NCI-H2196 treated with DMSO at 0.1 percent for 48 hours (cell line): ENCODE data around the gene MSL3B.

ENCODE experiments used
- DNase-seq: peaks from one replicate; lab custom pipeline; 2025; ENCODE audit not compliant: unreplicated experiment; lab: John Stamatoyannopoulos, UW

Gene MSL3B

DNA sequence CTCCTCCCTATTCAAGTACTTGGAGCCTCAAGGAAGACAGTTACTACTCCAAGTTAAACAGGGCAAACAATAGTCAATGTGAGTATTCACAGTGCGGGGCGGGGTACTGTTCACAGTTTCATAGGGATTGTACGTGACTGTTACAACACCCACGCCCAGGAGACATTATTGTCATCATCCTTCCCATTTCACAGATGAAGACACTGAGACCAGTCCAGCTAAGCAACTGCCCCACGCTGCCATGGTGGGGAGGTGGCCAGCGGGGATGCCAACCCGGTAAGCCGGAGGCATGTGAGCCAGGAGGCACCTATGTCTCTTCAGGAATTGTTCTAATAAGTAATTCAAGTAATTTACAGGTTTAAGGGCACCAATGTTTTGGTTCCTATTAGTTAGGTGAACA, 14.8 kb downstream of the MSL3B start:
- DNase-seq, result no peak

GRCh38 chr2:233852056-233852455, 16.1 kb downstream of the MSL3B start:
- DNase-seq, result no peak

DNA sequence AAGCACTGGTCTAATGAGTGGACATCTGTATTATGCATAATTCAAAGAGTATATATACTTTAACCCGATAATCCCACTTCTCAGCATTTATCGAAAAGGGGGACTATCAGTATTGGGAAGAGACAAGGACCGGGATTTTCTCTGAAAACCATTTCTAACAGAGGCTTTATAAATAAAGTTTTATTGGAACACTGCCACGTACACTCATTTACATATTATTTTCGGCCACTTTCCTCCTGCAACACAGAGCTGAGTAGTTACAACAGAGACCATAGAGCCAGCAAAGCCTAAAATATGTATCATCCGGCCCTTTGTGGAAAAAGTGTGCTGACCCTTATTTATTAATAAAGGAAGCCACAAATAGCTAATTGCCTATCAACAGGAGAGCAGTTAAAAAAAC, 17.0 kb downstream of the MSL3B start:
- DNase-seq, result no peak

DNA sequence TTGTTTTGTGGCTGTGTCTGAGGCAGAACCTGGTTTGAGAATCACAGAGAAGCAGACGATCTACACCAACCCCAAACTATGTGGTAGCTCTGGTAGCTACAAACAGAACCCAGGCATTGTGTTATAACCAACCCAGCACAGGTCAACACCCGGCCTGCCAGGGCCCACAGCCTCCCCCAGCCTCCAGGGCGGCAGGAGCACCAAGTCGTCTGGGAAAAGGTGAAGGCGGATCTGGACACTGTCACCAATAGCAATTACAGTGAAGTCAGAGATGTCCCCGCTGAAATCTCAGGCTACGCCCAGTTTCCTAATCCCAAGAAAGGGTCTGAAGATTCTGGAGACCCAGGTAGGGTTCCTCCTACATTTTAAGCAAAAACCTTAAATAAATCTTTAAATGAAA, 17.4 kb downstream of the MSL3B start:
- no peak for DNase-seq

DNA sequence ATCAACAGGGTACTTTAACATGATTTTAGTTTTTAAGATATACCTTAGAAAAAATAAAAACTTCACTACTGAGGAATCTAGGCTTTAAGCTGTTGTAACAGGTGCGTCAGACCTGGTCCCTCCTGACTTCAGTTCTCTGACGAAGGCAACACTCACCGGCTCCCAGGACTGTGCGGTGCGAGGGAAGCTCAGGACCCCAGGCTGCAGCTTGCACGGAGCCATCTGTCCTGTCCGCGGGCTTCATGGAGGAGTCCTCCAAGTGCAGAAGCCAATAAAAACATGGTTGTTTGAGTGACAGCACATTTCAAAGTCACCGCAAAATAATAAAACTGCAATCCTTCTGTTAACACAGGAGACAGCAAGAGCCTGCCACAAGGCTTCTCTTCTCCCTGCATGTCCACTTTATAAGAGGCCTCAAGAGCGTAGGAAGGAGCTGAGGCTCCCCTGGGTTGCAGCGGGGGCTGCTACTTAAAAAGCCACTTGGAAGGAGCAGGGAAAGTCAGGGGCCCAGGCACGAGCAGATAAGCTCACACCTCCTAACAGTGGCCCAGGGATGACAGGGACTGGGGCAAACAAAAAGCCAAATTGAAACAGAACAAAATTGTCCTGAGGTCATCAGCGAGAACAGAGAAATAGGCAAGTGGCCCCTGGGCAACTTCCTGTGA, 18.4 kb downstream of the MSL3B start:
- DNase-seq, result no peak

DNA sequence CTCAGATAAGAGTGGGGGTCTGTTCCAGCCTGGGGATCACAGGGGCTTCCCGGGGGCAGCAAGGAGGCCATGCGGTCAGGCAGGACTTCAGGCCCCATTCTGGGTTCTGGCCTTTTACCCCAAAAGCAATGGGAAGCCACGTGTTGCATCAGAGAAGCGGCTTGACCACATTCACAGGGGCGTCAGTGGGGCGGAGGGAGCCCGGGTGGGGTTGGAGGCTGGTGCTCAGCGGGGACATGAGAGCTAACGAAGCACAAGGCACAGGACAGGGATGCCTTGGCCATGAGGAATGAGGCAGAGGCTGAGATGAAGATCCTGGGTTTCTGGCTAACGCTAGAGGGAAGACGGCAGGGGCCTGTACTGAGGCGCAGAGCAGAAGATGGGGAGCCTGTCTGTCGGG, 19.9 kb downstream of the MSL3B start:
- DNase-seq, result no peak

DNA sequence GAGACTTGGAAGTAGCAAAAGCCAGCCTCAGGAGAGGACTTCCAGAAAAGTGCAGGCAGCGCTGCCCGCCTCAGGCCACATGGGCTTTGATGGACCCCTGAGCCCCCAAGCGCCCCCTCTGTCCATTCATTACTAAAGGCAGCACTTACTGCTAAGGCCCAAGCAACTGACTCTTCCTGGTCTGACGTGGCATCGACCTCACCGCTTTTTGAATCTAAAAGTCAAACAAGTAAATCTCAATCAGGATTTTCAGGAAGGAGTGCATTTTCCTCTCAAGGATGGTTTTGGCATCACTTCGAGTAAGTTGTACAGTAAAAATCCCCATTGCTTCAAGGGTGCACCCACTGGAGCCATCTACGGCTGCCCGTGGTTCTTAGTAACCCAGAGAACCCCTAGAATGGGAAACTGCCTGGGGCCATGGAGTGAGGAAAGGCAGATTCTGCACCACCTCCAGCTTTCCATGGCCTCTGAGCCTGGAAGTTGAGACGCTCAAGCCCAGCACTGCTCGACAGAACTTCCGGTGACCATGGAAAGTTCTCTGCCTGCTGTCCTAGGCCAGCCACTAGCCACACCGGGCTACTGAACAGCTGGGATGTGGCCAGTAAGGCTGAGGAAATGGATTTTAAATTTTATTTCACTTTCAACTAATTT, 20.8 kb downstream of the MSL3B start:
- no peak for DNase-seq

DNA sequence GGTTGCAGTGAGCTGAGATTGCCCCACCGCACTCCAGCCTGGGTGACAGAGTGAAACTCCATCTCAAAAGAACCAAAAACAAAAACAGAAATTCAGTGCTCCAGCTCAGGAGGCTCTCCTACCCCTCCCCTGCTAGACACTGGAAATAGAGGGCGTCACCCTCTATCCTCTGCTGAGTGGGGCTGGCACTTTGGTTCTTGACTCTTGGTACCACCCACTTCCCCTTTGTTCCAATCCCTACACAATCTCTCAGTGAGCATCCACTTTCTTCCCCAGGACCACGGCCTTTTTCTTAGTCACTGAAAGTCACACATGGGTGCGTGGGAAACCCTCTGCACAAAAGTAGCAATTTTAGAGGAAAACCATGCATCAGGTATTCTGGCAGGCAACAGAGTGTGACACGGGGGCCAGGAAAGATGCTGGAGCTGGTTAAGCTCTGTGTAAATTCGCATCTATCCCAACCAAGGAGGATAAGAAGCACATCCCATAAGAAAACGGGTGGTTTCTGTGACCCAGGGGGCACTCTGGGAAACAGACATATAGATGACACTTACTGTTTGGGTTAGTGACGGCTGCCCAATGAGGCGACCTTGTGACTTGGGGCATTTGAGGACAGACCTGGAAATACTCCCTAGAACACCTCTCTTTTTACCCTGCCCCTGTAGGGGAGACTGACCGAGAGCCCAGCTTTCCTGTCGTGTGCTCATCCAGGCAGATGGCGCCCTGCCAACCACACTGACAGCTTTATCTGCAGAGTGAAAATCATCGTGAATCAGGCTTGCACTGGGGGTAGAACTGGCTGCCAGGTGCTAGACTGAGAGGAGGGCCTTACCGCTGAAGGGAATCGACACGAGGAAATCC, 21.6 kb downstream of the MSL3B start:
- no peak for DNase-seq

- no peak for DNase-seq
Measured at GRCh38 chr2:233845301-233846060, 22.7 kb downstream of the MSL3B start.

DNA sequence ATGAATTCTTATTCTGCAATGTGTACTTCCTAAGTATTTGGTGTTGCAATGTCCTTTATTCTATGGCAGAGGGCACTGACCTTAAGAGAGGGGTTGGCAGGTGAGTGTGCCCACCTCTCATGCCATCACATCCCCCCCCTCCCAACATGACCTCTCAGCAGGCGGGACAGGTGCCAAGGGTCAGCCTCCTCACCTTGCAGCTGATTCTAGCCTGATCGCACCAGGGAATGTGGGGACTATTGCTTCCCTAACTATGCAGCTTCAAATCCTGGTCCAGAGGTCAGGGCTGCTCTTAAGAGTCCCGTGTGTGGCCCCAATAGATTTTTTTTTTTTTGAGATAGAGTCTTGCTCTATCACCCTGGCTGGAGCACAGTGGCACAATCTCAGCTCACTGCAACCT, 23.4 kb downstream of the MSL3B start:
- no peak for DNase-seq

DNA sequence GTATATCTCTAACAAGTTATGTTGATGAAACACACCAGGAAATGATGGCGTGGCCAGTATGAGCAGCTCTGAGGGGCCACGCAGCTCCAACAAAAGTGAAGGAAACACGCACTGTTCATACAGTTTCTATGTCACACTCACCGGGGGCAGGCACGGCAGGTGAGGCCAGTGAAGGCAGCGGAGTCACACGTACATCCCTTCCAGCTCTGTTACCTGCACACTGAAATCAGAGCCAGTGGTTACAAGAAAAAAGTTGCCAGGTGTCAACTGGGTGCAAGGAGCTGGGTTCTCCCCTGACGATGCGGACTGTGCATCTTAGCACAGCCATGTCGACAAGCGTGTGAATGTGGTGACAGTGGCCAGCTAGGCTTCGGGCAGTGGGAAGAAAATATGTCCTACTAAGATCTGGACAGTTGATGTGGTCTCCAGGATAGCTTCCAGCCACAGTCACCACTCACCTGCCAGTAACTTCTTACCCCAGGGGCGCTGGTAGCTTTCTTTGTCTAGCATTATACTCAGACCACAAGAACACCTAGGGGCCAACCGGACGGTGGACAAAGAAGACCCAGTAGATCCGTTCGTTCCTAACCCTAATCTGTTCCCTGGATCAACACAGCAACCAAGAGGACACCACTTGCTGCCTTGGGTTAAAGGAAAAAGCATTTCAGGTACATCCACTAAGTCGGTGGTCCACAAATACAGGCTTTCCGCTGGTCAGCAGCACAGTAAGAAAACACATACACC, 23.9 kb downstream of the MSL3B start:
- DNase-seq, result no peak

DNA sequence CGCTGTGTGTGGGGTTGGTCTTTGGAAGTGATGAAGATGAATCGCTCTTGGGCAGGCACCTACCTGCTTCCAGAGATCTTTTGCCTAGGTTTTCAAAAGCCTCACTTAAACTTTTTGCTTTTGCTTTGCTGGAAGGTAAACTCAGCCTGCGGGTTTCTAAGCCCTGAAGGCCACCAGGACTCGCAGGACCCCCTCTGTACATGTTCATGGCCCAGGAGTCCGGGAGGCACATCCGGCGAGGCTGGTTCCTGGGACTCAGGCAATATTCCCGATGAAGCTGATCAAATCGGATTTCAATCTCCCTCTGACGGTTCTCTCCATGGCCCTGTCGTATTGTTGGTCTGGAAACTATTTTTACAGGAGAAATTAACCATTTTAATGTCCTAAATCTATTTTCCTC, 27.0 kb downstream of the MSL3B start:
- DNase-seq, result no peak

- no peak for DNase-seq
Measured at GRCh38 chr2:233840520-233840919, 27.7 kb downstream of the MSL3B start.

- DNase-seq, result no peak
Measured at GRCh38 chr2:233839447-233839820, 28.8 kb downstream of the MSL3B start.

DNA sequence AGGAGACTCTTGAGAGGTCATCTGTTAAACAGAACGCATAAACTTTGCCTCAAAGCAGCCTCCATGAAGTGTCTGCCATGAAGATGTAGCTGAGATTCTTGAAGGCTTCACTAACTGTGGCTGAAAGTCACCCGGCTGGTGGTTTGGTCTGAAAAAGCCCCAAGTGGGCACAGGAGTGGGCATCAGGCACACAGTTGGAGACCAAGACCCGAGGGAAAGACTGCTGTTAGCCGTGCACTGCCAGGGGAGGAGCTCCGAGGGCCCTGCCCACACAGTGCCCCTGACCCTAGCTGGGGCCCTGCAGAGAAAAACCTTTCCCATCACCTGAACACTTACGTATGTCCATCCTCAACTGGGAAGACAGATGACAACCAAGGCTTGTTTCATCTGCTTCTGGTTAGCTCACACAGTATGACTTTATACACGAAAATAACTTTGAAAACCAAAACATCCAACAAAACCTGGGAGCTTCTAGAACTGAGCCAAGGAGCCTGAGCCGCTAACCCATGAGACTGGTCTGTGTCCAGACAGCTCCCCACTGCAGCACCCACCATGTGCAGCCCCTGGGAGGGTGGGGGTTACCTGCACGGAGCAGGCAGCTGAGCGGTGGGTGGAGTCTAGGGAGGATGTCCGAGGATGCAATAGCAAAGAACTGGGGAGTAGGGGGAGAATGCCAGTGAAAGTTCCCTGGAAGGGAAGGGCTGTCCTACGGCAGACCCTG, 29.3 kb downstream of the MSL3B start:
- no peak for DNase-seq

- DNase-seq, result no peak
Measured at GRCh38 chr2:233838251-233838650, 29.9 kb downstream of the MSL3B start.

- no peak for DNase-seq
Measured at GRCh38 chr2:233837694-233838229, 30.4 kb downstream of the MSL3B start.

DNA sequence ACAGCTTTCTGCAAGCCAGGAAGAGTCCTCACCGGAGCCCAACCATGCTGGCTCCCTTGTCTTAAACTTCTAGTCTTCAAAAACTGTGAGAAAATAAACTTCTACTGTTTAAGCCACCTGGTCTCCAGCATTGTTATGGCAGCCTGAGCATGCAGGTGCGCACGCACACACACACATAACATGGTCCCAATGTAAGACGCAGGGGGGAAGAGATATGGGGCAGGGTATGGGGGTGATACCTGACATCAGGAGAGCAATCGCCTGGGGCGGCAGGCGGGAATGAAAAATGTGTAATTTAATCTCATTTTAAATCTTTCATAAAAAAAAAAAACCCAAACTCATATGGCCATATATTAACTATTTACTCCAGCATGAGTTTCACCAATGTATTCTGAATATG, 31.8 kb downstream of the MSL3B start:
- DNase-seq, result no peak

DNA sequence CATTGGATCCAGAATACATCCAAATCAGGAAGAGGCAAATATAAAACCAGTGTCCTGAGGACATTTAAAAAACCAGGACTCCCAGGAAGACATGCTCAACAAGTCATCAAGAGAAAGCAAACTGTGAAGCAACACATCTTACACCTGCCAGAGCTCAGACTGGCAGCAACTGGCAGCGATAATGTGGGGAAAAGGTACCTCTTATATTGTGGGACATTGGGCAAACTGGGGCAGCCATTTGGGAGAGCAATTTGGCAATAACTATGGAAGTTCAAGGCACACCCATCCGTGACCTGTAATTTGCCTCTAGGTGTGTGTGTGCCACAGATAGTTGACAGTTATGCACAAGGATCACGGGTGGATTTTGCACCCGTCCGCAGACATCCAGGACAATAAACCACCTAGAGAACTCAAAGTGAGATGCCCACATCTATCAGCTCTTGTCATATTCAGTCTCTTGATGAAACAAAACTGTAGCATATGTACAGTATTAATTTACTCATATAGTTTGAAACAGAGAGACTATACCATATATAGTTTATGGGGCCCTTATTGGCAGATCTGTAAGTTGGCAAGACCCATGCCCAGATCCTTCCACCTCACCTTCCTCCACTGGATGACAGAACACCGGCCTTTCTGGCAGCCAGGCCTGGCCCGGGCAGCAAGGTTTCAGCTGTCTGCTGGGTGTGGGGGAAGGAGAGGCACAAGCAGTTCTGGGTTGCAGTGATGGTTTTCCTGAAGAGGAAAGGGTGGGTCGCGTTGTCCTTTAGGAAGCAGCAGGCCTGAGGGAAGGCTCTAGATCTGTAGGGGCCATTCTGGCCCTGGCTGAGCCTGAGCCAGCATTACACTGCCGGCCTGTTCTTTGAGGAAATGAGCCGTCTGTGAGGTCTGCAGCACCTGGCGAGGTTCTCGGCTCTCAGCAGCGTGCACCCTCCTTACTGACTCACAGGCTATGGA, 32.7 kb downstream of the MSL3B start:
- no peak for DNase-seq
